Activated CD8-positive, alpha-beta T cell treated with anti-CD3 and anti-CD28 coated beads, Interleukin-2, amount 10 ng/mL, durations not matched to agents 7 days and 5 days (primary cell): ENCODE data around the gene RCAN2. TPM values are rescaled to one million over a fixed set of nuclear protein-coding genes. Genes with fewer than 3 reads are reported as not detected.

Experiments used
- ATAC-seq: fragments of 150-1000 bp; cut with Tn5 transposase; one replicate; pipeline ENCODE4 v1.10.0; 2021; ENCODE audit warnings: moderate library complexity
- CTCF ChIA-PET: fragments of 350-600 bp; sonication (Branson Sonifier 250); formaldehyde crosslinking; loops from one replicate; lab custom pipeline; 2021; ENCODE audit warnings: antibody characterized with exemption; lab: Charles Lee
- POLR2A ChIA-PET: fragments of 350-600 bp; sonication (Branson Sonifier 250); formaldehyde crosslinking; loops from one replicate; lab custom pipeline; 2021; ENCODE audit warnings: antibody characterized with exemption; lab: Charles Lee
- DNase-seq: peaks from one replicate; pipeline ENCODE4 v3.0.0-alpha.2; 2020
- H3K27ac Mint-ChIP-seq: one replicate; pipeline ENCODE4 v1.8.0; 2021; ENCODE audit warnings: mild to moderate bottlenecking, mixed read lengths
- H3K27me3 Mint-ChIP-seq: one replicate; pipeline ENCODE4 v1.8.0; 2021; ENCODE audit warnings: low read depth, mixed read lengths
- H3K36me3 Mint-ChIP-seq: one replicate; pipeline ENCODE4 v1.8.0; 2021; ENCODE audit warnings: low read depth, mixed read lengths
- H3K4me1 Mint-ChIP-seq: one replicate; pipeline ENCODE4 v1.8.0; 2021; ENCODE audit warnings: low read depth, mixed read lengths
- H3K4me3 Mint-ChIP-seq: one replicate; pipeline ENCODE4 v1.8.0; 2021; ENCODE audit warnings: mild to moderate bottlenecking, mixed read lengths
- H3K9me3 Mint-ChIP-seq: one replicate; pipeline ENCODE4 v1.8.0; 2022; ENCODE audit warnings: mixed read lengths; ENCODE audit not compliant: insufficient read depth
- total RNA-seq, 2 experiments: library from RNA; stranded (reverse); gene quantifications; one replicate each; pipeline ENCODE4 v1.2.3, GENCODE V29; 2021

The RCAN2 gene
- total RNA-seq, 2 experiments from 2014 or later: not detected

GRCh38 chr6:46233129-46233528, 258.1 kb downstream of the RCAN2 start:
- POLR2A ChIA-PET: interaction anchor here (0.6 kb wide), 1 partner anchor 9 kb away, joined by 3 read pairs; no protein-coding TSS in a partner anchor
- Mint-ChIP-seq H3K27me3 (peaks cover 9% of the 10 kb centered on the region), H3K27ac (no peak overlapping the region), H3K36me3 (peaks cover 2% of the 10 kb centered on the region), H3K4me1 (no peaks in the 10 kb centered on the region), H3K9me3 (no peaks in the 10 kb centered on the region), H3K4me3 (no peak overlapping the region)
- CTCF ChIA-PET: no interaction called here
- no peak for ATAC-seq
- DNase-seq: no peak

GRCh38 chr6:46222286-46222685, 269.0 kb downstream of the RCAN2 start:
- H3K36me3 Mint-ChIP-seq: no peaks in the 10 kb centered on the region
- H3K9me3 Mint-ChIP-seq: no peaks in the 10 kb centered on the region
- no peak overlapping the region for H3K27ac Mint-ChIP-seq
- peaks cover 3% of the 10 kb centered on the region for H3K27me3 Mint-ChIP-seq
- no peak for ATAC-seq
- no peak overlapping the region for H3K4me3 Mint-ChIP-seq
- ChIA-PET CTCF (interaction anchor here (1.1 to 2.6 kb wide), 3 partner anchors 132 to 292 kb away, joined by 4 to 19 read pairs (median 5); no protein-coding TSS in a partner anchor), POLR2A (no interaction called here)
- no peak for DNase-seq
- H3K4me1 Mint-ChIP-seq: peaks cover 7% of the 10 kb centered on the region

GRCh38 chr6:46221222-46221793, 269.9 kb downstream of the RCAN2 start:
- ChIA-PET POLR2A (no interaction called here), CTCF (interaction anchor here (0.7 to 2.6 kb wide), 14 partner anchors 10 to 212 kb away, joined by 3 to 19 read pairs (median 3); no protein-coding TSS in a partner anchor)
- DNase-seq (no peak), ATAC-seq (peak; percentile 42)
- H3K27me3 Mint-ChIP-seq: peaks cover 5% of the 10 kb centered on the region
- H3K36me3 Mint-ChIP-seq: no peaks in the 10 kb centered on the region
- H3K9me3 Mint-ChIP-seq: no peaks in the 10 kb centered on the region
- no peak overlapping the region for H3K27ac Mint-ChIP-seq
- H3K4me1 Mint-ChIP-seq: peaks cover 7% of the 10 kb centered on the region
- no peak overlapping the region for H3K4me3 Mint-ChIP-seq

- H3K36me3 Mint-ChIP-seq: no peaks in the 10 kb centered on the region
- ChIA-PET CTCF (interaction anchor here (0.7 to 2.6 kb wide), 14 partner anchors 9 to 213 kb away, joined by 3 to 19 read pairs (median 3); no protein-coding TSS in a partner anchor), POLR2A (no interaction called here)
- peaks cover 2% of the 10 kb centered on the region for H3K27me3 Mint-ChIP-seq
- H3K27ac Mint-ChIP-seq: no peak overlapping the region
- H3K9me3 Mint-ChIP-seq: no peaks in the 10 kb centered on the region
- DNase-seq: no peak
- H3K4me3 Mint-ChIP-seq: no peak overlapping the region
- H3K4me1 Mint-ChIP-seq: peaks cover 7% of the 10 kb centered on the region
- no peak for ATAC-seq
These were observed 270.7 kb downstream of the RCAN2 start for GRCh38 chr6:46220352-46221221.

- DNase-seq (no peak), ATAC-seq (no peak)
- CTCF ChIA-PET: interaction anchor here (1.6 kb wide), 1 partner anchor 191 kb away, joined by 5 read pairs; no protein-coding TSS in a partner anchor
- Mint-ChIP-seq H3K4me1 (peaks cover 7% of the 10 kb centered on the region), H3K4me3 (no peak overlapping the region), H3K27me3 (peaks cover 2% of the 10 kb centered on the region), H3K27ac (no peak overlapping the region), H3K36me3 (no peaks in the 10 kb centered on the region), H3K9me3 (no peaks in the 10 kb centered on the region)
- POLR2A ChIA-PET: no interaction called here
These were observed 271.6 kb downstream of the RCAN2 start for GRCh38 chr6:46219661-46220060.

- DNase-seq: no peak
- Mint-ChIP-seq H3K27ac (no peak overlapping the region), H3K27me3 (peaks cover 2% of the 10 kb centered on the region), H3K4me3 (no peak overlapping the region), H3K9me3 (no peaks in the 10 kb centered on the region), H3K4me1 (peaks cover 7% of the 10 kb centered on the region), H3K36me3 (no peaks in the 10 kb centered on the region)
- ChIA-PET CTCF (interaction anchor here (1.1 to 1.6 kb wide), 2 partner anchors 128 to 192 kb away, joined by 3 to 5 read pairs; no protein-coding TSS in a partner anchor), POLR2A (no interaction called here)
- ATAC-seq: no peak
These were observed 272.8 kb downstream of the RCAN2 start for GRCh38 chr6:46218457-46218856.

GRCh38 chr6:46217671-46218131, 273.5 kb downstream of the RCAN2 start:
- POLR2A ChIA-PET: no interaction called here
- peaks cover 2% of the 10 kb centered on the region for H3K27me3 Mint-ChIP-seq
- H3K36me3 Mint-ChIP-seq: no peaks in the 10 kb centered on the region
- no peak overlapping the region for H3K4me3 Mint-ChIP-seq
- CTCF ChIA-PET: interaction anchor here (1.1 kb wide), 1 partner anchor 128 kb away, joined by 3 read pairs; no protein-coding TSS in a partner anchor
- no peaks in the 10 kb centered on the region for H3K9me3 Mint-ChIP-seq
- ATAC-seq (no peak), DNase-seq (no peak)
- no peak overlapping the region for H3K27ac Mint-ChIP-seq
- peaks cover 7% of the 10 kb centered on the region for H3K4me1 Mint-ChIP-seq

- no peak for DNase-seq
- Mint-ChIP-seq H3K27ac (no peak overlapping the region), H3K36me3 (no peaks in the 10 kb centered on the region), H3K9me3 (no peaks in the 10 kb centered on the region), H3K4me1 (peaks cover 7% of the 10 kb centered on the region), H3K4me3 (no peak overlapping the region), H3K27me3 (peaks cover 2% of the 10 kb centered on the region)
- CTCF ChIA-PET: interaction anchor here (1.3 kb wide), 1 partner anchor 194 kb away, joined by 3 read pairs; no protein-coding TSS in a partner anchor
- POLR2A ChIA-PET: no interaction called here
- no peak for ATAC-seq
These were observed 274.4 kb downstream of the RCAN2 start for GRCh38 chr6:46216879-46217278.

GRCh38 chr6:46215777-46216176, 275.5 kb downstream of the RCAN2 start:
- CTCF ChIA-PET: interaction anchor here (1.3 kb wide), 1 partner anchor 195 kb away, joined by 3 read pairs; no protein-coding TSS in a partner anchor
- Mint-ChIP-seq H3K27me3 (peaks cover 2% of the 10 kb centered on the region), H3K4me1 (peaks cover 5% of the 10 kb centered on the region), H3K9me3 (no peaks in the 10 kb centered on the region), H3K4me3 (no peak overlapping the region), H3K27ac (no peak overlapping the region), H3K36me3 (no peaks in the 10 kb centered on the region)
- POLR2A ChIA-PET: no interaction called here
- ATAC-seq (no peak), DNase-seq (no peak)

GRCh38 chr6:46215213-46215612, 276.0 kb downstream of the RCAN2 start:
- no peak for ATAC-seq
- no peak overlapping the region for H3K4me3 Mint-ChIP-seq
- ChIA-PET CTCF (interaction anchor here (1.5 kb wide), 1 partner anchor 125 kb away, joined by 5 read pairs; no protein-coding TSS in a partner anchor), POLR2A (no interaction called here)
- DNase-seq: no peak
- H3K9me3 Mint-ChIP-seq: no peaks in the 10 kb centered on the region
- H3K36me3 Mint-ChIP-seq: no peaks in the 10 kb centered on the region
- no peak overlapping the region for H3K27ac Mint-ChIP-seq
- peaks cover 7% of the 10 kb centered on the region for H3K27me3 Mint-ChIP-seq
- H3K4me1 Mint-ChIP-seq: no peaks in the 10 kb centered on the region

GRCh38 chr6:46211917-46212316, 279.3 kb downstream of the RCAN2 start:
- no peaks in the 10 kb centered on the region for H3K9me3 Mint-ChIP-seq
- DNase-seq: no peak
- H3K27ac Mint-ChIP-seq: no peak overlapping the region
- no peak for ATAC-seq
- peaks cover 15% of the 10 kb centered on the region for H3K27me3 Mint-ChIP-seq
- POLR2A ChIA-PET: no interaction called here
- CTCF ChIA-PET: no interaction called here
- H3K4me3 Mint-ChIP-seq: no peak overlapping the region
- no peaks in the 10 kb centered on the region for H3K4me1 Mint-ChIP-seq
- H3K36me3 Mint-ChIP-seq: no peaks in the 10 kb centered on the region
